Measurements from ENCODE around the gene CSPG4.
A peak's percentile ranks its signal among the peaks of the same experiment; 100 is the strongest.

- no peak for TF ChIP-seq EZH2 (IDR thresholded peaks at IDR 0.05; ENCODE audit: borderline replicate concordance, control insufficient read depth, low read depth, low read length)
- TF ChIP-seq, protein P1, sequence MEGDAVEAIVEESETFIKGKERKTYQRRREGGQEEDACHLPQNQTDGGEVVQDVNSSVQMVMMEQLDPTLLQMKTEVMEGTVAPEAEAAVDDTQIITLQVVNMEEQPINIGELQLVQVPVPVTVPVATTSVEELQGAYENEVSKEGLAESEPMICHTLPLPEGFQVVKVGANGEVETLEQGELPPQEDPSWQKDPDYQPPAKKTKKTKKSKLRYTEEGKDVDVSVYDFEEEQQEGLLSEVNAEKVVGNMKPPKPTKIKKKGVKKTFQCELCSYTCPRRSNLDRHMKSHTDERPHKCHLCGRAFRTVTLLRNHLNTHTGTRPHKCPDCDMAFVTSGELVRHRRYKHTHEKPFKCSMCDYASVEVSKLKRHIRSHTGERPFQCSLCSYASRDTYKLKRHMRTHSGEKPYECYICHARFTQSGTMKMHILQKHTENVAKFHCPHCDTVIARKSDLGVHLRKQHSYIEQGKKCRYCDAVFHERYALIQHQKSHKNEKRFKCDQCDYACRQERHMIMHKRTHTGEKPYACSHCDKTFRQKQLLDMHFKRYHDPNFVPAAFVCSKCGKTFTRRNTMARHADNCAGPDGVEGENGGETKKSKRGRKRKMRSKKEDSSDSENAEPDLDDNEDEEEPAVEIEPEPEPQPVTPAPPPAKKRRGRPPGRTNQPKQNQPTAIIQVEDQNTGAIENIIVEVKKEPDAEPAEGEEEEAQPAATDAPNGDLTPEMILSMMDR (IDR thresholded peaks at IDR 0.05 in 2 of 3, conservative IDR thresholded peaks at IDR 0.05 in 1 of 3; ENCODE audit: control insufficient read depth in 2 of 3, extremely low read depth in 1 of 3, insufficient read depth in 1 of 3, low read depth in 3 of 3, low read length in 3 of 3), result peak in 1 of 3 experiments; percentile 9; a peak in 1 of 6 replicates
- no peak for TF ChIP-seq ZNF217 (IDR thresholded peaks at IDR 0.05)
- peak; percentile 74; the same call in 1 of the 2 replicates for TF ChIP-seq POLR2A (IDR thresholded peaks at IDR 0.05; ENCODE audit: low read depth, low read length)
Observed at GRCh38 chr15:75758071-75758872, 45.6 kb upstream of the CSPG4 start.
